ENCODE data around the gene NUDT22.
A peak's percentile ranks its signal among the peaks of the same experiment; 100 is the strongest.

Gene NUDT22, protein sequence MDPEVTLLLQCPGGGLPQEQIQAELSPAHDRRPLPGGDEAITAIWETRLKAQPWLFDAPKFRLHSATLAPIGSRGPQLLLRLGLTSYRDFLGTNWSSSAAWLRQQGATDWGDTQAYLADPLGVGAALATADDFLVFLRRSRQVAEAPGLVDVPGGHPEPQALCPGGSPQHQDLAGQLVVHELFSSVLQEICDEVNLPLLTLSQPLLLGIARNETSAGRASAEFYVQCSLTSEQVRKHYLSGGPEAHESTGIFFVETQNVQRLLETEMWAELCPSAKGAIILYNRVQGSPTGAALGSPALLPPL

DNA sequence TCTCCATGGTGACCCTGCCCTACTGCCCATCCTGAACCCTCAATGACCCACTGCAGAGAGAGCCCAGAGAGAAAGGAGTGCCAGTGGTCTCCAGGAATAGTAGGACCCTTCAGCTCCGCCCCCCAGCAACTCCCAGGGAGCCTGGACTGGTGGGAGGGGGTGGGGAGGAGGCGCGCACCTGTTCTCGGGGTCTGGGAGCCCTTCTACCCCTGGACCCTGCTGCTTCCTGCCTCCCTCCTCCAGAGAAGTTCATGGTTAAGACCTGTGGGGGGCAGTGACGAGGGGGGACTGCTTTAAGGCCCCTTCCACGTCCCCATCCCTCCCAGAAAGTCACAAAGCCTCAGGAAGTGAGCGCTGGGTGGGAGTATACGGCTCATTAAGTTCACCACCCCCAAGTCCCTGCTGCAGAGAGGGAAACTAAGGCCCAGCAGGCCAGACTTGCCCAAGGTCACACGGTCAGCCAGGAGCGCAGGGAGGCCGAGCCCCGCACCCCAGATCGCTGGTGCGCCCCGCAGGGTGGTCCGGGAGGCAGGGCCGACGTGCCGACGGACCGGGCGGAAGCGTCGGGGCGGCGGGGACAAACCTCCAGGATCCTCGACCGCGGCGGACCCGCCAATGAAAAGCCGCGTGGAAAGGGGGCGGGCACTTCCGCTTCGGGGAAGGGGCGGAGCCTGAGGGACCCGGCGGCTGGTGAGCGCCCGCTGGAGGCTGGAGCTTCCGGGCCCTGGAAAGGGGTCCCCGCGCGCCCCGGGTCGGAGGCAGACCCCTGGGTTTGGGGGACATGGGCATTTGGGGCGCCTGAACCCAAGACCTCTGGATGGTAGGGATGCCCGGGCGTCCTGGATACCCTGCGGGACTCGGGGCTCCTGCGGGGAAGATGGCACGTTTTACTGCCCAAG is at the start of gene NUDT22, which contains the start of gene TRPT1:
Gene NUDT22 (plus strand): TSS at position 667 of the 899 bp plus-strand sequence. CDS start 379 bp downstream, outside the sequence.
Gene TRPT1 (minus strand): TSS at position 579 of the 899 bp plus-strand sequence. CDS start 326 bp downstream, at position 253.
- DNase-seq (ENCODE audit: low read depth), result no peak

GRCh38 chr11:64176751-64177150 is 49.3 kb upstream of the NUDT22 start:
- DNase-seq (ENCODE audit: low read depth), result no peak

GRCh38 chr11:64178203-64178602 is 47.9 kb upstream of the NUDT22 start:
- DNase-seq (ENCODE audit: low read depth), result no peak

- no peak for DNase-seq (ENCODE audit: low read depth)
These were observed 47.0 kb upstream of the NUDT22 start for GRCh38 chr11:64178951-64179639.

DNA sequence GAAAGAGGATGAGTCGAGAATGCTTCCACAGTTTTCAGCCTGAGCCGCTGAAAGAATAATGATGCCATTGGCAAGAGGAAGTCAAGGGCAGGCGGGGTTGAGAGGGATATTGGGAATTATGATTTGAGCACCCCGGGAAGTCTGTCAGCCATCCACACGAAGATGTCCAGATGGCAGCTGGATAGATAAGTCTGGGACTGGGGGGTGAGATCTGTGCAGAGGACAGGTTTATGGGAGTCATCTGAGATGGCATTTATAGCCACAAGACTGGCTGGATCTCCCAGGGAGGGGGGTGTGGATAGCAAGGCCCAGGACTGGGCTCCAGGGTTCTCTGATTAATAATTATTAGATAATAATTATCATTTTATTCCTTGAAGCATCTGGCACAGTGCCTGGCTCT is 45.2 kb upstream of the NUDT22 start:
- DNase-seq (ENCODE audit: low read depth), result no peak

- peak; percentile 75 for DNase-seq (ENCODE audit: low read depth)
These were observed 44.3 kb upstream of the NUDT22 start for GRCh38 chr11:64181506-64182411.

- no peak for DNase-seq (ENCODE audit: low read depth)
These were observed 42.2 kb upstream of the NUDT22 start for GRCh38 chr11:64183890-64184289.

DNA sequence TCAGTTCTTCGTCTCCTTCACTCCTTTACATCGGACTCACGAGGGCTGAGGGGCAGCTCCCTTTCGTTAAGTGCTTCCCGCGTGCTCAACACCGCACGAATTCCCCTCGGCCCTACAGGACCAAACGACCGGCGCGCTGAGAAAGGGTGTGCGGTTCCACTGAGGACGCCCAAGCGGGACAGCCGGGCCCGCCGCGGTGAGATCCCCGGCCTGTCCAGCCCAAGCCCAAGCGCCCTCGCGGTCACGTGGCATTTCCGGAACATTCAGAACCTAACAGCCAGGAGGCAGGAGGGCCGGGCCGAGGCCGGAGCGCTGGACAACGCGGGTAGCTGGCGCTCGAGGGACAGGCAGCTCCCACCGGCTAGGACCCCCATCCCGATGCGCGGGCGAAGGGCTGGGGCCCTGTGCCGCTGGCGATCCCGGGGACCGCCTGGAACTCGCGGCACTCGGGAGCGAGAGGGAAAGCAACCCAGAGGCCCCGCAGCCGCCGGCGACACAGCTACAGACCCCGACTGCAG is 40.8 kb upstream of the NUDT22 start:
- no peak for DNase-seq (ENCODE audit: low read depth)

DNA sequence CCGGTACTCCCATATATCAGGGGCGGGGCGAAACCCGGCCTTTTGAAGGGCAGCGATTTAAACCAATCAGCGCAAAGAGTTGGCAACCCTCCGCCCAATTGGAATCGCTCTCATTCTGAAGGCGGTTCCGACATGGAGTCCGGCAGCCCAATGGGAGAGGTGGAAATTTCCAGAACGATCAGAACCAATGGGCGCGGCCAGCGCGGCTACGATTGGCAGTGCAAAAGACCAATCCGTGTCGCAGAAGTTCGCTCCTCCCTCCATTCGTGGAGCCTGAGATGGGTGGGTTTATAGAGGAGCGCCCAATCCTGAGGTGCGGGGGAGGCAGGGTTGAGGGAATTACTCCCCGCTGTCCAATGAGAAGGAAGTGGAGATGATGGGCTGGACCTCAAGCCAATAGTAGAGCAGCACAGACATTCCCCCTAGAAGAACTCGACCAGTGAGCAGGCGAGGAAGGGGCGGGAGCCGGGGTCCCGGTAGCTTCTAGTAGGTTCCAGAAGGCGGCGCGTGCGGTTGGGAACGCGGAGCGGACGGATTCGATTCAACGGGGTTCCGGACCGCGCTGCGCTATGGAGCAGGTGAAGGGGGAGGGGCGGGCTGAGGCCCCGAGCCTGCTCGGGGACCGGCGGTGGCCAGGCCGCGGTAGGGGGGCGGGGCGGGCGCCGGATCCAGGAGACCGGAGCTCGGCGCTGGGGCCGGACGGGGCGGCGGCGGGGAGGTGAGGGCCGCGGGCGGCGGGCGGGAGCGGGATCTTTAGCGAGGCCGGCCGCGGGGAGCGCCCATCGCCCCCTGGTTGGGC is 40.2 kb upstream of the NUDT22 start, which contains the start of gene STIP1:
Gene STIP1 (plus strand): TSS at position 479 of the 799 bp plus-strand sequence. CDS start 91 bp downstream, at position 570.
- DNase-seq (ENCODE audit: low read depth), result peak; percentile 100

DNA sequence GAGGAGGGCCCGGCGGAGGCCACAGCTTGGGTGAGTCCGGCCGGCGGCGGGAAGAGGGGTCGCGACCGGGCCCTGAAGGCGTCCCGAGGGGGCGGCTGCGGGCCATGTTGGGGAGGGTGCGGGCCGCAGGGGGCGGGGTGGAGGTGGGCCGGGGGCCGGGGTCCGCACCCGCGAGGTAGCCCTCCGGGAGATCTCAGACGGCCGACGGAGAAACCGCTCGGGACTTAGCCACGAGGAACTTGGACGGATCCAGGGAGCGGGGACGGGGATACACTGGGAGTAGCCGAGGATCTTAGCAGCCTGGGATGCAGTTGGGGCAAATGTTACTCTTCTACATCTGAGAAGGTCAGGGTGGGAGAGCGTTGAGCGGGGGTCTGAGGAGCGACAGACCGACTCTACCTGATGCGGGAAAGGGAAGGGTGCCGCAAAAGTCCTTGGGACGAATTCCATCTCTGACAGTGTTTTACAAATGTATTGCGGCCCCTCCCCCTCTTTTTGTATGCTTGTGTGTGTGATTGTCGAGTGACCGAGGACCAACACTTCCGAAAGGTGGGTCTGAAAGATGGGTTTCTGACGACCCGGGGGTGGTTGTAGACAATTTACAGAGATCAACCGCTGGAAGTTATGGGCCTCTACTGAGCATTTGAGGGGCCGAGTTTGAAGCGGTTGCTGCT is 39.4 kb upstream of the NUDT22 start:
- no peak for DNase-seq (ENCODE audit: low read depth)

GRCh38 chr11:64192434-64192833 is 33.6 kb upstream of the NUDT22 start:
- no peak for DNase-seq (ENCODE audit: low read depth)

DNA sequence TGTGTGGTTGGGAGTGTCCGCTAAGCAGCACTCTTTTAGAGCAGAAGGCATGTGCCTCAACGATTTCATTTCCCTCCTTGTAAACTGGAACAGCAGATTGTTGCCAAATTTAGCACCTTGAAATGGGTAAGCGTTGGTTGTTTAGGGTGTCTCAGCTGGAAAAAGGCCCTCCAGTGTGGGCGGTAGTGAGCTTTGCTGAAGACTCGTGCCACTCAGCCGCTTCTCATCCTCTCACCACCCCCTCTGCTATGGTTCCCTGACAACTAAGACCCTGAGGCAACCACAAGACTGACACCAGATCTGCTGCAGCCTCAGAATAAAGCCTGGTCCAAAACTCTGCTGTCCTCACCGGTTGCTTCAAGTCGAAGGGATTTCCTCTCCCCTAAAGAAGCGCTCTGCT is 29.4 kb upstream of the NUDT22 start:
- DNase-seq (ENCODE audit: low read depth), result no peak

DNA sequence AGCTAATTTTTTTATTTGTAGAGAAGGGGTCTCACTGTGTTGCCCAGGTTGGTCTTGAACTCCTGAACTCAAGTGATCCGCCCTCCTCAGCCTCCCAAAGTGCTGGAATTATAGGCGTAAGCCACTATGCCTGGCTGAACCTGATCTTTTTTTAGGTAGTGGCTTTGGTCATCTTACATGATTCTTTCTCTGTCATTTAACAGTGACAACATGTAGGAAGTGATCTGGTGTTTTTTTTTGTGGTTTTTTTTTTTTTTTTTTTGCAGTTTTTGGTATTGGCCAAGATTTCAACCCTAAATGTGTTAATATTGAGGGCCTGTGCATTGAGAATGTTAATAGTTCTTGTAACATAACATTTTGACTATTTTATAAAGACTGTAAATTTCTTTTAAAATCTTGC is 27.6 kb upstream of the NUDT22 start:
- DNase-seq (ENCODE audit: low read depth), result no peak

DNA sequence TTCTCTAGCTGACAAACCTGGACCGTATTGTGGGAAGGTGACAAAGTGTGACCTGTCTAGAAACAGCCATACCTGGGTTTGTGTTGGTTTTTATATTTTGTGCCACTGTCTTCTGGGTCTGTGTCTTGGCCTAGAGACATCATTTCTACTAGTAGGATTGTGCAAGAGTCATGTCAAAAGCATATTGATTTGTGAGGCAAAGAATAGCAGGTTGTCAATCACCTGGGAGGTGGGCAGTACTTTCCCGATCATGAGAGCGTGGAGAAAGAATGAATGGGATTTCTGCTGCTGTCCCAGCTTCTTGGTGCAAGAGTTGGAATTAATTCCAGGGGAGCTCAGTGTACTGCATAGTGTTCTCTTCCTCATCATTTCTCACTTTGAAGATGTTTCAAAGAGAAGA is 24.5 kb upstream of the NUDT22 start:
- no peak for DNase-seq (ENCODE audit: low read depth)

DNA sequence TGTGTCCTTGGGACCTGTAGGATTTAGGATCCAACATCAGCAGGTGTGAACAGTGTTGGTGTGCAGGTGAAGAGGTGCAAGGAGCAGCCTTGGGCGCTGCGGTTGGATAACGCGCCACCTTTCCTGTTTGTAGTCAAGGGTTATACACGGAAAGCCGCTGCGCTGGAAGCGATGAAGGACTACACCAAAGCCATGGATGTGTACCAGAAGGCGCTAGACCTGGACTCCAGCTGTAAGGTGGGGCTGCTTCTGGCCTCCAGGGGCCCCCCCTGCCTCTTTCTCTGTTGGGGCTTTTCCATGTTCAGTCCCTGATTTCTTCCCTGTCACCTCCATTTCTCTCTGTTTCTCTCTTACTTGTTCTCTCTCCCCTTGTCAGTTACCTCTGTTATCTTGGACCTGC is 23.1 kb upstream of the NUDT22 start:
- no peak for DNase-seq (ENCODE audit: low read depth)

- no peak for DNase-seq (ENCODE audit: low read depth)
These were observed 22.5 kb upstream of the NUDT22 start for GRCh38 chr11:64203421-64204079.

DNA sequence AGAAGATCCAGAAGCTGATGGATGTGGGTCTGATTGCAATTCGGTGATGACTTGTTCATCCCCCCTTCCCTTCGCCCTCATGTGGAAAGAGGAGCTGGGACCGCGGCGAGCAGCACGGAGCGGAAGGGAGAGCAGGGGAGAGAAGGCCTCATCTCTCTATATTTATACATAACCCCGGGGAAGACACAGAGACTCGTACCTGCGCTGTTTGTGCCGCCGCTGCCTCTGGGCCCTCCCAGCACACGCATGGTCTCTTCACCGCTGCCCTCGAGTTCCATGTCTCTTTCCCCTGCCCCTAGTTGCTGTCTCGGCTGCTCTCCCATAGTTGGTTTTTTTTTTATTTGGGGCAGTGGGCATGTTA is 22.0 kb upstream of the NUDT22 start:
- no peak for DNase-seq (ENCODE audit: low read depth)

- DNase-seq (ENCODE audit: low read depth), result no peak
These were observed 21.5 kb upstream of the NUDT22 start for GRCh38 chr11:64204464-64204989.

All from GM04503 (cell line).